HG02938 (cell line): ENCODE measurements around the gene GBA2.

Source experiments
- ATAC-seq: cut with Tn5 transposase; IDR thresholded peaks from one replicate; pipeline ENCODE4 v1.9.1; 2021; ENCODE audit warnings: mild to moderate bottlenecking, moderate library complexity; ENCODE audit not compliant: unreplicated experiment

The GBA2 gene

DNA sequence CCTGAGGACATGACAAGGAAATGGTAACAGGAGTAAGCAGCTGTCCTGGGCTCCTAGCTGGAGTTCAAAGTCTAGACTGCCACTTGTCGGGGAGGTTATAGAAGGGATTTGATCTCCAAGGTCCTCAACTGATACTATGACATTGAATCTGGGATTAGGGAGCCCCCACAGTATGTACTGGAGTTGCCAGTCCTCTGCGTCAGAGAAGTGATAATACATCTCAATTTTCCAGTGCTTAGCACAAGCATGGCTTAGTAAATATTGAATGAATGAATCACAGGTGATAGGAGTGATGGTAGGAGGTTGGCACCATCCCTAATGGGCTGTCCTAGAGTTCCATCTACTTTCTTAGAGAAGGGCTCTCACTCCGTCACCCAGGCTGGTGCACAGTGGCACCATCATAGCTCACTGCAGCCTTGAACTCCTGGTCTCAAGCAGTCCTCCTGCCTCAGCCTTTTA lies 53.1 kb downstream of the GBA2 start:
- no peak for ATAC-seq

DNA sequence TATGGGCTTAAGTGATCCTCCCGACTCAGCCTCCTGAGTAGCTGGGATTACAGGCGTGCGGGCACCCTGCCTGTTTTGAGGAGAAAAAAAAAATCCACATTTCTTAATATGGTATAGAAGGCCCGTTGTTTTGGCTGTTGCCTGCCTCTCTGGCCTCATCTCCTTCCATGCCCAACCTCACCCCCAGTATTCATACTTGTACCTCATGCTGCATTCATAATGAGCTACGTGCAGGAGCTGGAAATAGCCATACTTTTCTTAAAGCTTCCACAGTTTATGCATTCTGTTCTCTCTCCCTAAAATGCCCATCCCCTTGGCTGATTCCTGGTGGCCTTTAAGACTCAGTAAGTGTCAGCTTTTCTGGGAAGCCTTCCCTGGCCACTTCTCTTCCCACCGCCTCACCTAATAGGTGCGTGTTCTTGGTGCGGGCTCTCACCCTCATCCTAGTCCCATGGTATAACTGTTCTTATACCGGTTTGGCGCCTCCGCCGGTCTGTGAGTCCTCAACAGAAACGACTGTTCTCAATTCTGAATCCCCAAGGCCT lies 57.2 kb downstream of the GBA2 start:
- ATAC-seq, result no peak

- no peak for ATAC-seq
Measured at GRCh38 chr9:35691334-35691650, 57.7 kb downstream of the GBA2 start.

DNA sequence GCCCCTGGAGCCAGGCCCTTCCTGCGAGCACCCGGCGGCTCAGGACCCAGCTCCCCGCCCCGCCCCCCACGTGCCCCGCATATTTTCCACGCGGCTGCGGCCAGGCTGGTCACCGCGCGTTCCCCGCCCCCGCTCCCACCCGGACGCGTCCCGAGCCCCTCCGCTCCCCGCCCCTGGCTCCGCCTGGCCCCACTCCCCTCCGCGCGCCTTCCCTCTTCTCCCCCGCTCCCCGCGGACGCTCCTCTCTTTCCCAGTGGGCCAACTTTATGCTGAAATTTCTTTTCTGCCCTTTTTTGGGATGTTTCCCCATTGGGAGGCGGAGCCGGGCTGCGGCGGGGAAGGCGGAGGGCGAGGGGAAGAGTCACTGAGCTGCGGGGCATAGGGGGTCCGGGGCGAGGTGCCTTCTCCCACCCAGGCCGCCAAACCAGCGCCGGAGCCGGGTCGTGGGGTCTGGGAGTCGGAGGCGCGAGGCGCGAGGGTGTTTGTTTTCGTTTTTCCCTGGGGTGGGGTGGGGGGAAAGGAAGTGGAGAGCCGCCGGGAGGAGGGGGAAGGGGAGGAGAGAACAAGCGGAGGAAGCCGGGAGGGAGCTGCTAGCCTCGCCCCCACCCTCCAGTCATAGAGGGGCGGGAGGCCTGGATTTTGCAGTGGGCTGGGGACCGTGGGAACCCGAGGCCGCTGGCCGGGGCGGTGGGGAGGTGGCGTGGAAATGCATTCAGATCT lies 58.3 kb downstream of the GBA2 start:
- no peak for ATAC-seq

- no peak for ATAC-seq
Measured at GRCh38 chr9:35690294-35690613, 58.8 kb downstream of the GBA2 start.

DNA sequence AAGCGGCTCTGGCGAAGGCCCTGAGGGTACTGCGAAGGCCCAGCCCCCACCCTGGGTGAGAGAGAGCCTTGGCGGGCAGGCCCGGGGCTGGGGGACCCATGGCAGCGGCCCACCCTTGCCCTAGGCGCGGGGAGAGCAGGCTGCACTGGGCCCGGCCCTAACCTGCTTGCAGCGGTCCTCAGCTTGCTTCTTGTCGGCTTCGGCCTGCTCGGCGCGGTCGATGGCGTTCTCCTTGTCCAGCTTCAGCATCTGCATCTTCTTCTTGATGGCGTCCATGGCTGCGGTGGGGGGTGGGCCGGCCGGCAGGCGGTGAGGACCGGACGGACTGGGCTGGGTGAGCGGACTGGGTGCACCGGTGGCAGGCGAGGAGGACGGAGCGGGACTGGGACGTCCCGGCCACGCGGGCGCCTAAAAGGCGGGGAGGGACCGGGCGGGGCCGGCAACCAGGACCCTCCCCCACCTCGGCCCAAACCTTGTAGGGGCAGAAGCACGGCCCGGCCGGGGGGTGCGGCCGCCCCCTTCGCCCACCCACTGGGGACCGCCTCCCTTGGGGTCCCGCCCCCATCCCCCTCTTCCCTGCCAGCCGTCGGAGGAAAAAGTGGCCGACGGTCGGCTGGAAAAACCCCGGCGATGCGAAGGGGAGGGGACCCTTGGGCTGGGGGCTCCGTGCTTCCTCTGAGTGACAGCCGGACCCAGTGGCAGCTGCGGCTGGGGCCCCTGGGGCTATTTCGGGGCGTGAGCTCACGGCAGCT lies 59.3 kb downstream of the GBA2 start, which contains the start of gene TPM2:
Gene TPM2 (minus strand): TSS at position 384 of the 752 bp plus-strand sequence. CDS start 108 bp downstream, at position 276.
- ATAC-seq, result no peak

DNA sequence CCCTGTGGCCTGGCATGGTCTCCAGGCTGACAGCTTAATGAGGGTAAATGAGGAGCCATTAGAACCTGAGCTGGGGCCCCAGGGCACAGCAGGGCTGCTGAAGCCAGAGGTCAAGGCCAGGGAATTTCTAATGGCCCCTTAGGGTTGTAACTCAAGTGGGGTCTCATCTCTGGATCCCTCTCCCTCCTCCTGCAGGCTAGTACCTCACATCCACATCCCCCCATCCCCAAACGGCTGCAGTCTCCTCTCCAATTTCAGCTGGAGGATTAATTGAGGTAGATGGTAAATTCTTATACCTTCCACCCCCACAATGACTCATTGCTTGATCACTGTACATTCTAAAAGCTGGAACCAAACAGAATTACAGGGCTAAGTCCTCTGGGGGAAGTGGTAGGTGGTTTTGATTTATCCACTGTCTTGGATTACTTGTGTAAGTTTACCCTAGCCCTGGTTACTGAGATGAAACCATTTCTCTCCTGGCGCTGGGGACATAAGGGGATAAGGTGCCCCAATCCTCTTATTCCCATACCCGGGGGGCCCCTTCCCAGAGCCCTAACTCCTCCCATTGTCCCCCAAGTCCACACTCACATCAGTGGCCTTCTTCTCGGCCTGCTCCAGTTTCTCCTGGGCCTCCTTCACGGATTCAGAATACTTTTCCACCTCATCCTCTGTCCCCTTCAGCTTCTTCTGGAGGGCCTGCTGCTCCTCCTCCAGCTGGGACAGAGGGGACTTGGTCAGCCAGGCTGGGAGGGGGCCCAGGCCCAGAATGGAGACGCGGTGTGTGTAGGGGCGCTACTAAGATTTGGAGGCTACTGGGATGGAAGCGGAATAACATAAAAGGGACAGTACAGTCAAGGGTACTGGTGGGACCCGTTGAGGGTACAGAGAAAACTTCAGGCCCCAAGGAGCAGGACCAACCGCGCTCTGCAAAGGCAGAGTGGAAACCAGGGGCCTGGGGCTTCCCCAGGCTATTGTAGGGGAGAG lies 60.2 kb downstream of the GBA2 start:
- no peak for ATAC-seq

- ATAC-seq, result no peak
Measured at GRCh38 chr9:35687972-35688557, 61.0 kb downstream of the GBA2 start.

DNA sequence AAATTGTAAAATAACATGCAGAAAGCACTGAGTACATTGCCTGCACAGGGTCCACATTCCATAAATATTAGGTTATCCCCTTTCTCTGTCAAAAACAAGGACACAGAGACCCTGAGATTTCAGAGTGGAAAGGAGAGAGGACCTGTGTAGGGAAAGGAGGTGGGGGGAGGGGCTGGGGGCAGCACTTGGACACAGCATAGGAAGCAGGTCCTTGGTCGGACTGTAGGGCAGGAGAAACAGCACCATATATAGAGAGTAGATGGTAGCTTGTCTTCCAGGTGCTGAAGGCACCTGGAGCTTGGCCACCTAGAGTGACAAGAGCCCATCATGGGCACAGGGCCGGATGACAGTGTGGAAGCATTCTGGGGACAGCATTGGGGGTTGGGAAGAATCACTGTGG lies 61.7 kb downstream of the GBA2 start:
- no peak for ATAC-seq
